ENCODE measurements around the gene RNF149.

The RNF149 gene

GRCh38 chr2:101294861-101295260 lies 13.6 kb downstream of the RNF149 start:
- no peak for DNase-seq (ENCODE audit: low spot score)

- DNase-seq (ENCODE audit: low spot score) = no peak
These were observed 15.0 kb downstream of the RNF149 start for GRCh38 chr2:101293544-101293943.

- DNase-seq (ENCODE audit: low spot score) = no peak
These were observed 16.5 kb downstream of the RNF149 start for GRCh38 chr2:101291973-101292372.

- DNase-seq (ENCODE audit: low spot score) = no peak
These were observed 17.8 kb downstream of the RNF149 start for GRCh38 chr2:101290711-101291110.

GRCh38 chr2:101287303-101287702 lies 21.2 kb downstream of the RNF149 start:
- no peak for DNase-seq (ENCODE audit: low spot score)

- DNase-seq (ENCODE audit: low spot score) = no peak
These were observed 21.8 kb downstream of the RNF149 start for GRCh38 chr2:101286684-101287083.

GRCh38 chr2:101282980-101283379 lies 25.5 kb downstream of the RNF149 start:
- no peak for DNase-seq (ENCODE audit: low spot score)

GRCh38 chr2:101281482-101281881 lies 27.0 kb downstream of the RNF149 start:
- no peak for DNase-seq (ENCODE audit: low spot score)

GRCh38 chr2:101278925-101279324 lies 29.6 kb downstream of the RNF149 start:
- no peak for DNase-seq (ENCODE audit: low spot score)

GRCh38 chr2:101277111-101277510 lies 31.4 kb downstream of the RNF149 start:
- no peak for DNase-seq (ENCODE audit: low spot score)

- no peak for DNase-seq (ENCODE audit: low spot score)
These were observed 34.4 kb downstream of the RNF149 start for GRCh38 chr2:101274142-101274541.

GRCh38 chr2:101273056-101273455 lies 35.4 kb downstream of the RNF149 start:
- DNase-seq (ENCODE audit: low spot score) = no peak

- no peak for DNase-seq (ENCODE audit: low spot score)
These were observed 36.3 kb downstream of the RNF149 start for GRCh38 chr2:101272045-101272784.

GRCh38 chr2:101270700-101271259 lies 37.7 kb downstream of the RNF149 start:
- no peak for DNase-seq (ENCODE audit: low spot score)

GRCh38 chr2:101267671-101268656 lies 40.5 kb downstream of the RNF149 start:
- DNase-seq (ENCODE audit: low spot score) = no peak

- no peak for DNase-seq (ENCODE audit: low spot score)
These were observed 42.5 kb downstream of the RNF149 start for GRCh38 chr2:101265893-101266499.

- DNase-seq (ENCODE audit: low spot score) = no peak
These were observed 44.1 kb downstream of the RNF149 start for GRCh38 chr2:101264360-101264939.

- no peak for DNase-seq (ENCODE audit: low spot score)
These were observed 45.1 kb downstream of the RNF149 start for GRCh38 chr2:101263377-101263800.

GRCh38 chr2:101262142-101262541 lies 46.4 kb downstream of the RNF149 start:
- no peak for DNase-seq (ENCODE audit: low spot score)

- DNase-seq (ENCODE audit: low spot score) = no peak
These were observed 49.7 kb downstream of the RNF149 start for GRCh38 chr2:101258804-101259203.

GRCh38 chr2:101256316-101256715 lies 52.2 kb downstream of the RNF149 start:
- DNase-seq (ENCODE audit: low spot score) = no peak

GRCh38 chr2:101255501-101255900 lies 53.0 kb downstream of the RNF149 start:
- DNase-seq (ENCODE audit: low spot score) = no peak

Data from COLO829 (cell line).